Measurements from ENCODE around the gene R3HDM2.

GRCh38 chr12:57372233-57372632 is 58.6 kb downstream of the R3HDM2 start:
- TF ChIP-seq CTCF (conservative IDR thresholded peaks at IDR 0.05; ENCODE audit: low read length) (no peak), EZH2phosphoT487 (IDR thresholded peaks at IDR 0.05; ENCODE audit: borderline replicate concordance) (no peak)
